ENCODE results near the gene PPM1J.
A peak's percentile ranks its signal among the peaks of the same experiment; 100 is the strongest.
"Not testable (repeated sequence)": the region's sequence is repeated elsewhere in the genome, so short reads cannot be mapped to it uniquely, and the experiment has no call there.

PPM1J gene

DNA sequence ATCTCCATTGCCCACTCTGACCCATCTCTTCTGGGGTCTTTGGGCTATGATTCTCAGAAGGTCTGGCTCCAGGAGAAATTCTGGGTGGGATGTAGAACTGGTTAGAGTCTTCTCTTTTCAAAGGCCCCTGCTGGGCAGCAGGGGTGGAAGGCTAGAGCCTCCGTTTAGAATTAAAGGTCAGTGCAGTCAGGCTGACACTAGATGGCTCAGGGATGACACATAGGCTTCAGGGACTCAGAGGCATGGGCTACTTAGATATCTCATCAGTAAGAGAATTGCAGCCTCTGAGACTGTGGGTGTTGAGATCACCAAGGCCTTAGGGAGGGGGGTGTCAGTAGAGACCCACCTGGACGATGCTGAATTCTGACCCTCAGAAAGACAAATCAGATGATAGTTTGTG is 12.6 kb upstream of the PPM1J start:
- DNase-seq (ENCODE audit: low read depth, low spot score): no peak
- no peak for TF ChIP-seq YY1 (IDR thresholded peaks at IDR 0.05; ENCODE audit: insufficient read depth, insufficient read length)
- no peak for TF ChIP-seq SUZ12 (IDR thresholded peaks at IDR 0.05; ENCODE audit: extremely low read depth, insufficient read depth, insufficient read length)
- no peak for TF ChIP-seq ZNF274 (IDR thresholded peaks at IDR 0.05; ENCODE audit: low read depth, low read length)
- H3K4me3 ChIP-seq (ENCODE audit: insufficient read length, low read depth): no peak overlapping the region

DNA sequence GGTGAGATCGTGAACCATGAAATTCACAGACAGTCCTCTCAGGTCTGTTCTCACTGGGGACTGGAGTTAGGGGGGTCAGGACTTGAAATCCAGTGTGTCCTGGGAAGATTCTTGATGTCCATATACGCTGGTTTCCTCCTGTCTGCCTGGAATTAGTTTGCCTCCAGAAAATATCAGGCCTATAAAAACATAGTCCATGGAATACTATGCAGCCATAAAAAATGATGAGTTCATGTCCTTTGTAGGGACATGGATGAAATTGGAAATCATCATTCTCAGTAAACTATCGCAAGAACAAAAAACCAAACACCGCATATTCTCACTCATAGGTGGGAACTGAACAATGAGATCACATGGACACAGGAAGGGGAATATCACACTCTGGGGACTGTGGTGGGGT is 9.1 kb upstream of the PPM1J start:
- H3K9me3 ChIP-seq (ENCODE audit: insufficient read depth, low read length); H3K36me3 ChIP-seq (ENCODE audit: insufficient read depth, insufficient read length, low read length); H3K9ac ChIP-seq (ENCODE audit: insufficient read length, low read depth); DNase-seq (ENCODE audit: low read depth, low spot score); H3K4me3 ChIP-seq (ENCODE audit: insufficient read length, low read depth): not testable (repeated sequence)
- H3K27me3 ChIP-seq (ENCODE audit: insufficient read depth, insufficient read length): peaks cover 32% of the 10 kb centered on the region
- H3K4me1 ChIP-seq (ENCODE audit: insufficient read depth, insufficient read length): peaks cover 17% of the 10 kb centered on the region

More for the DNA sequence above, 12.6 kb upstream of the PPM1J start:
- Histone ChIP-seq H3K36me3 (ENCODE audit: insufficient read depth, insufficient read length, low read length) (no peaks in the 10 kb centered on the region), H3K4me1 (ENCODE audit: insufficient read depth, insufficient read length) (peaks cover 13% of the 10 kb centered on the region), H3K9ac (ENCODE audit: insufficient read length, low read depth) (no peak overlapping the region), H3K27me3 (ENCODE audit: insufficient read depth, insufficient read length) (peaks cover 6% of the 10 kb centered on the region), H3K9me3 (ENCODE audit: insufficient read depth, low read length) (peaks cover 6% of the 10 kb centered on the region; the same call in 1 of the 2 replicates)

GRCh38 chr1:112723511-112723839 is 8.3 kb upstream of the PPM1J start:
- Histone ChIP-seq H3K9me3 (ENCODE audit: insufficient read depth, low read length) (peaks cover 6% of the 10 kb centered on the region; the same call in 1 of the 2 replicates), H3K9ac (ENCODE audit: insufficient read length, low read depth) (peak overlapping the region; percentile 54), H3K4me1 (ENCODE audit: insufficient read depth, insufficient read length) (peaks cover 17% of the 10 kb centered on the region), H3K4me3 (ENCODE audit: insufficient read length, low read depth) (no peak overlapping the region), H3K27me3 (ENCODE audit: insufficient read depth, insufficient read length) (peaks cover 39% of the 10 kb centered on the region), H3K36me3 (ENCODE audit: insufficient read depth, insufficient read length, low read length) (no peaks in the 10 kb centered on the region)
- no peak for DNase-seq (ENCODE audit: low read depth, low spot score)
- no peak for TF ChIP-seq SUZ12 (IDR thresholded peaks at IDR 0.05; ENCODE audit: extremely low read depth, insufficient read depth, insufficient read length)
- no peak for TF ChIP-seq ZNF274 (IDR thresholded peaks at IDR 0.05; ENCODE audit: low read depth, low read length)
- TF ChIP-seq YY1 (IDR thresholded peaks at IDR 0.05; ENCODE audit: insufficient read depth, insufficient read length): no peak

- TF ChIP-seq SUZ12 (IDR thresholded peaks at IDR 0.05; ENCODE audit: extremely low read depth, insufficient read depth, insufficient read length) (no peak), ZNF274 (IDR thresholded peaks at IDR 0.05; ENCODE audit: low read depth, low read length) (no peak), YY1 (IDR thresholded peaks at IDR 0.05; ENCODE audit: insufficient read depth, insufficient read length) (no peak)
- H3K36me3 ChIP-seq (ENCODE audit: insufficient read depth, insufficient read length, low read length): no peaks in the 10 kb centered on the region
- no peak for DNase-seq (ENCODE audit: low read depth, low spot score)
- H3K9me3 ChIP-seq (ENCODE audit: insufficient read depth, low read length): 0 out of 2 replicates have a peak, but pooled peaks cover 3% of the 10 kb centered on the region
- peak overlapping the region; percentile 68 for H3K9ac ChIP-seq (ENCODE audit: insufficient read length, low read depth)
- H3K4me3 ChIP-seq (ENCODE audit: insufficient read length, low read depth): peak overlapping the region; percentile 40
- H3K27me3 ChIP-seq (ENCODE audit: insufficient read depth, insufficient read length): peaks cover 44% of the 10 kb centered on the region
- peaks cover 15% of the 10 kb centered on the region for H3K4me1 ChIP-seq (ENCODE audit: insufficient read depth, insufficient read length)
Measured at GRCh38 chr1:112722601-112723510, 7.7 kb upstream of the PPM1J start.

GRCh38 chr1:112721966-112722524 is 6.9 kb upstream of the PPM1J start:
- Histone ChIP-seq H3K9ac (ENCODE audit: insufficient read length, low read depth) (peak overlapping the region; percentile 68), H3K27me3 (ENCODE audit: insufficient read depth, insufficient read length) (peaks cover 44% of the 10 kb centered on the region), H3K36me3 (ENCODE audit: insufficient read depth, insufficient read length, low read length) (no peaks in the 10 kb centered on the region), H3K4me3 (ENCODE audit: insufficient read length, low read depth) (no peak overlapping the region), H3K4me1 (ENCODE audit: insufficient read depth, insufficient read length) (peaks cover 20% of the 10 kb centered on the region), H3K9me3 (ENCODE audit: insufficient read depth, low read length) (no peaks in the 10 kb centered on the region)
- TF ChIP-seq SUZ12 (IDR thresholded peaks at IDR 0.05; ENCODE audit: extremely low read depth, insufficient read depth, insufficient read length): no peak
- TF ChIP-seq YY1 (IDR thresholded peaks at IDR 0.05; ENCODE audit: insufficient read depth, insufficient read length): no peak
- no peak for TF ChIP-seq ZNF274 (IDR thresholded peaks at IDR 0.05; ENCODE audit: low read depth, low read length)
- no peak for DNase-seq (ENCODE audit: low read depth, low spot score)

- DNase-seq (ENCODE audit: low read depth, low spot score); H3K9ac ChIP-seq (ENCODE audit: insufficient read length, low read depth); H3K36me3 ChIP-seq (ENCODE audit: insufficient read depth, insufficient read length, low read length); H3K4me3 ChIP-seq (ENCODE audit: insufficient read length, low read depth); H3K9me3 ChIP-seq (ENCODE audit: insufficient read depth, low read length): not testable (repeated sequence)
- H3K4me1 ChIP-seq (ENCODE audit: insufficient read depth, insufficient read length): peaks cover 25% of the 10 kb centered on the region
- H3K27me3 ChIP-seq (ENCODE audit: insufficient read depth, insufficient read length): peaks cover 43% of the 10 kb centered on the region
Measured at GRCh38 chr1:112721294-112721693, 6.2 kb upstream of the PPM1J start.

- no peak overlapping the region for H3K9ac ChIP-seq (ENCODE audit: insufficient read length, low read depth)
- no peak for DNase-seq (ENCODE audit: low read depth, low spot score)
- H3K36me3 ChIP-seq (ENCODE audit: insufficient read depth, insufficient read length, low read length): no peaks in the 10 kb centered on the region
- peaks cover 45% of the 10 kb centered on the region for H3K27me3 ChIP-seq (ENCODE audit: insufficient read depth, insufficient read length)
- no peak overlapping the region for H3K4me3 ChIP-seq (ENCODE audit: insufficient read length, low read depth)
- peaks cover 26% of the 10 kb centered on the region for H3K4me1 ChIP-seq (ENCODE audit: insufficient read depth, insufficient read length)
- TF ChIP-seq YY1 (IDR thresholded peaks at IDR 0.05; ENCODE audit: insufficient read depth, insufficient read length) (no peak), SUZ12 (IDR thresholded peaks at IDR 0.05; ENCODE audit: extremely low read depth, insufficient read depth, insufficient read length) (no peak), ZNF274 (IDR thresholded peaks at IDR 0.05; ENCODE audit: low read depth, low read length) (no peak)
- no peaks in the 10 kb centered on the region for H3K9me3 ChIP-seq (ENCODE audit: insufficient read depth, low read length)
Measured at GRCh38 chr1:112720800-112721199, 5.7 kb upstream of the PPM1J start.
